ENCODE data around the gene IKZF4.

GRCh38 chr12:56007564-56008559 lies 13.0 kb upstream of the IKZF4 start:
- TF ChIP-seq, protein P1, sequence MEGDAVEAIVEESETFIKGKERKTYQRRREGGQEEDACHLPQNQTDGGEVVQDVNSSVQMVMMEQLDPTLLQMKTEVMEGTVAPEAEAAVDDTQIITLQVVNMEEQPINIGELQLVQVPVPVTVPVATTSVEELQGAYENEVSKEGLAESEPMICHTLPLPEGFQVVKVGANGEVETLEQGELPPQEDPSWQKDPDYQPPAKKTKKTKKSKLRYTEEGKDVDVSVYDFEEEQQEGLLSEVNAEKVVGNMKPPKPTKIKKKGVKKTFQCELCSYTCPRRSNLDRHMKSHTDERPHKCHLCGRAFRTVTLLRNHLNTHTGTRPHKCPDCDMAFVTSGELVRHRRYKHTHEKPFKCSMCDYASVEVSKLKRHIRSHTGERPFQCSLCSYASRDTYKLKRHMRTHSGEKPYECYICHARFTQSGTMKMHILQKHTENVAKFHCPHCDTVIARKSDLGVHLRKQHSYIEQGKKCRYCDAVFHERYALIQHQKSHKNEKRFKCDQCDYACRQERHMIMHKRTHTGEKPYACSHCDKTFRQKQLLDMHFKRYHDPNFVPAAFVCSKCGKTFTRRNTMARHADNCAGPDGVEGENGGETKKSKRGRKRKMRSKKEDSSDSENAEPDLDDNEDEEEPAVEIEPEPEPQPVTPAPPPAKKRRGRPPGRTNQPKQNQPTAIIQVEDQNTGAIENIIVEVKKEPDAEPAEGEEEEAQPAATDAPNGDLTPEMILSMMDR (IDR thresholded peaks at IDR 0.05), result no peak
- TF ChIP-seq ZFX (IDR thresholded peaks at IDR 0.05; ENCODE audit: borderline replicate concordance), result no peak
